Ascending aorta (tissue), 2 donors: ENCODE results near the gene SGCD. TPM values are rescaled to one million over a fixed set of nuclear protein-coding genes. Genes with fewer than 3 reads are reported as not detected.

ENCODE experiments used
- DNase-seq, 2 donors: peaks; one replicate each; pipeline ENCODE4 v3.0.0-alpha.2; 2019; ENCODE audit warnings: low spot score in 2 of 2
- H3K27ac ChIP-seq, 2 donors: fragments of 200-600 bp; sonication (generic); one replicate each; pipeline ENCODE4 v1.5.1; 2016 to 2017; ENCODE audit warnings: mild to moderate bottlenecking in 1 of 2
- H3K27me3 ChIP-seq: fragments of 200-600 bp; sonication (generic); one replicate; pipeline ENCODE4 v1.5.1; 2017
- H3K36me3 ChIP-seq, 2 donors: fragments of 200-600 bp; sonication (generic); one replicate each; pipeline ENCODE4 v1.5.1; 2016
- H3K4me1 ChIP-seq, 2 donors: fragments of 200-600 bp; sonication (generic); one replicate each; pipeline ENCODE4 v1.5.1; 2016 to 2017; ENCODE audit warnings: mild to moderate bottlenecking in 1 of 2
- H3K4me3 ChIP-seq, 2 donors: fragments of 200-600 bp; sonication (generic); one replicate each; pipeline ENCODE4 v1.5.1; 2016 to 2017; ENCODE audit warnings: mild to moderate bottlenecking in 1 of 2
- H3K9me3 ChIP-seq, 2 donors: fragments of 200-600 bp; sonication (generic); one replicate each; pipeline ENCODE4 v1.5.1; 2016
- intact Hi-C: fragments of 100-400 bp; cut with DNase I; formaldehyde crosslinking; loops from one replicate; pipeline ENCODE4 v1.15.1; 2023
- total RNA-seq: library from RNA; depleted of rRNA; stranded (reverse); fragments of >200 nt; gene quantifications from one replicate; pipeline ENCODE4 v1.1.0, GENCODE V29; 2016
- TF ChIP-seq, protein P1 (sequence below), 3 experiments: fragments of 200-600 bp in 2 of 3; fragments of 450-650 bp in 1 of 3; sonication (generic) in 2 of 3; IDR thresholded peaks; one replicate each; pipeline ENCODE4 v1.5.1; 2016 to 2019; ENCODE audit warnings: antibody characterized with exemption in 3 of 3, mild to moderate bottlenecking in 1 of 3, moderate library complexity in 1 of 3

Gene SGCD
- total RNA-seq, 1 donor from 2014 or later = 4.0 TPM

GRCh38 chr5:156314416-156314815 lies 12.5 kb upstream of the SGCD start:
- H3K9me3 ChIP-seq = peaks cover 0 to under 1% of the 10 kb centered on the region in 2 donors
- H3K27ac ChIP-seq = no peak overlapping the region
- intact Hi-C loops = no loop called here
- H3K4me1 ChIP-seq = no peaks in the 10 kb centered on the region
- no peak for DNase-seq
- no peaks in the 10 kb centered on the region for H3K36me3 ChIP-seq
- TF ChIP-seq, protein P1, sequence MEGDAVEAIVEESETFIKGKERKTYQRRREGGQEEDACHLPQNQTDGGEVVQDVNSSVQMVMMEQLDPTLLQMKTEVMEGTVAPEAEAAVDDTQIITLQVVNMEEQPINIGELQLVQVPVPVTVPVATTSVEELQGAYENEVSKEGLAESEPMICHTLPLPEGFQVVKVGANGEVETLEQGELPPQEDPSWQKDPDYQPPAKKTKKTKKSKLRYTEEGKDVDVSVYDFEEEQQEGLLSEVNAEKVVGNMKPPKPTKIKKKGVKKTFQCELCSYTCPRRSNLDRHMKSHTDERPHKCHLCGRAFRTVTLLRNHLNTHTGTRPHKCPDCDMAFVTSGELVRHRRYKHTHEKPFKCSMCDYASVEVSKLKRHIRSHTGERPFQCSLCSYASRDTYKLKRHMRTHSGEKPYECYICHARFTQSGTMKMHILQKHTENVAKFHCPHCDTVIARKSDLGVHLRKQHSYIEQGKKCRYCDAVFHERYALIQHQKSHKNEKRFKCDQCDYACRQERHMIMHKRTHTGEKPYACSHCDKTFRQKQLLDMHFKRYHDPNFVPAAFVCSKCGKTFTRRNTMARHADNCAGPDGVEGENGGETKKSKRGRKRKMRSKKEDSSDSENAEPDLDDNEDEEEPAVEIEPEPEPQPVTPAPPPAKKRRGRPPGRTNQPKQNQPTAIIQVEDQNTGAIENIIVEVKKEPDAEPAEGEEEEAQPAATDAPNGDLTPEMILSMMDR (IDR thresholded peaks at IDR 0.05) = no peak
- H3K4me3 ChIP-seq = no peak overlapping the region
- no peaks in the 10 kb centered on the region for H3K27me3 ChIP-seq

DNA sequence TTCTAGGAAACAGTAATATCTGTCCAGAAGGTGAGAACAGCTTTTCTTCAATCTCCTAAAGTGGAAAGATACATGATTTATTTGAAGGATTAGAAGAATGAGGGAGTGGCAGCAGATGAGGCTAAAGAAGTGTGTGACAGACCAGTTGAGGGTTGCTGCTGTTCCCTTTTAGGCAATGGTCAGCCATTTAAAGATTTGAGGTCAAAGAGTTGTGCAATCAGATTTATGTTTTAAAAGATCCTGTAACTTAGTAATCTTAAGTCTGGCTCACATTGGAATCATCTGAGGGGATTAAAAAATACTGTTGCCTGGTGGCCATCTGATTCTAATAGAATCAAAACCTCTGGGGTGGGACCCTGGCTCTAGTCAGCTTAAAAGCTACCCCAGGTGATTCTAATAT lies 4.3 kb upstream of the SGCD start:
- intact Hi-C loops = loop anchor here (10.0 kb wide), 1 partner anchor 378 kb away; no protein-coding TSS in a partner anchor
- Histone ChIP-seq H3K27ac (no peak overlapping the region), H3K36me3 (no peaks in the 10 kb centered on the region), H3K4me3 (no peak overlapping the region), H3K9me3 (no peaks in the 10 kb centered on the region), H3K27me3 (no peaks in the 10 kb centered on the region), H3K4me1 (peaks cover 0 to 10% of the 10 kb centered on the region in 2 donors)
- no peak for DNase-seq
- TF ChIP-seq, protein P1 (IDR thresholded peaks at IDR 0.05) = no peak

- H3K4me3 ChIP-seq = peak overlapping the region; percentile 48 to 80
- intact Hi-C loops = loop anchor here (10.0 kb wide), 1 partner anchor 382 kb away; no protein-coding TSS in a partner anchor
- DNase-seq = no peak
- peaks cover 0 to 14% of the 10 kb centered on the region in 2 donors for H3K4me1 ChIP-seq
- TF ChIP-seq, protein P1 (IDR thresholded peaks at IDR 0.05) = no peak
- H3K36me3 ChIP-seq = no peaks in the 10 kb centered on the region
- H3K27me3 ChIP-seq = no peaks in the 10 kb centered on the region
- peak overlapping the region; percentile 81 to 86 for H3K27ac ChIP-seq
- no peaks in the 10 kb centered on the region for H3K9me3 ChIP-seq
Observed at GRCh38 chr5:156327296-156327695, 332 bp downstream of the SGCD start.

DNA sequence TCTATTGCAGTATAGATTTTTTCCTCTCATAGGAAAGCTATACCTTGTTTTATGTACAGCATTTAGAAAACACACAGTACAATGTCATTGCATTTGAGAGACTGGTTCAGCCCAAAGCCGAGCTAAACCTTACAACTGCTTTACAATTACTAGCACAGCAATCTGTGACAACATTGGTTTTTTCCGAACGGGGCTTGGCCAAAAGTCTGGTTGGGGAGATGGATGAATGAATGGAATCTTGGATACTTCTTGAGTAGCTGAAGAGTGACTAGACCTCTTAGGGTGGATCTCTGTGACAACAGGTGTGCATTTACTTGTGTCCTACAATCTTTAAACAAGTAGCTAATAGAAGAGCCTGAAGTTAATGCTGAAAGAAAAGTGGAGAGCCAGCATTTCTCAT lies 1.2 kb downstream of the SGCD start:
- Histone ChIP-seq H3K36me3 (no peaks in the 10 kb centered on the region), H3K27me3 (no peaks in the 10 kb centered on the region), H3K27ac (peak overlapping the region; percentile 81 to 86), H3K4me3 (peak overlapping the region; percentile 48 to 80), H3K4me1 (peaks cover 0 to 14% of the 10 kb centered on the region in 2 donors), H3K9me3 (no peaks in the 10 kb centered on the region)
- intact Hi-C loops = loop anchor here (10.0 kb wide), 1 partner anchor 383 kb away; no protein-coding TSS in a partner anchor
- TF ChIP-seq, protein P1 (IDR thresholded peaks at IDR 0.05) = no peak
- DNase-seq = no peak

DNA sequence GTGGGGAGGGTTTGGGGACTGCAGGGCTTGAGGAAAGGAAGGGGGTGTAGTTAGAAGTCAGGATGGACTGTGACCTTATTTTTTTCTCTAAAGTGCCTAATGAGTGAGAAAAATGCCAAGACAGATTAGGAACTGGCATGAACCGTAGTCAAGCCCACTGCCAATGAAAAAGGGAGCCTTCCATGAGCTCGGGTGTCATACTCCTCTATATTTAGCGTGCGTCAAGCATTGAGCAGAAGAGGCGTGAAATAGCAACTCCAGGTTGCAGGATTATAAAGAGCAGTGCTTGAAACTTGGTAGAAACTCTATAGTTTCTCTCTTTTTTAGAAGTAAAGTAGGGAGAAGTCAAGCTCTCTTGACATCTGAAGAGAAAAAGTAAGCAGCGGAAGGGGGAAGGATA lies 1.8 kb downstream of the SGCD start:
- H3K4me3 ChIP-seq = peak overlapping the region; percentile 48 to 80
- no peaks in the 10 kb centered on the region for H3K36me3 ChIP-seq
- no peaks in the 10 kb centered on the region for H3K9me3 ChIP-seq
- H3K4me1 ChIP-seq = peaks cover 0 to 14% of the 10 kb centered on the region in 2 donors
- no peaks in the 10 kb centered on the region for H3K27me3 ChIP-seq
- TF ChIP-seq, protein P1 (IDR thresholded peaks at IDR 0.05) = no peak
- H3K27ac ChIP-seq = peak overlapping the region; percentile 81 to 86
- intact Hi-C loops = loop anchor here (10.0 kb wide), 1 partner anchor 384 kb away; no protein-coding TSS in a partner anchor
- DNase-seq = no peak
